ENCODE data around the gene PRIMPOL. TPM values are rescaled to one million over a fixed set of nuclear protein-coding genes. Genes with fewer than 3 reads are reported as not detected.

The PRIMPOL gene
- total RNA-seq, 1 donor, result 29.9 TPM

DNA sequence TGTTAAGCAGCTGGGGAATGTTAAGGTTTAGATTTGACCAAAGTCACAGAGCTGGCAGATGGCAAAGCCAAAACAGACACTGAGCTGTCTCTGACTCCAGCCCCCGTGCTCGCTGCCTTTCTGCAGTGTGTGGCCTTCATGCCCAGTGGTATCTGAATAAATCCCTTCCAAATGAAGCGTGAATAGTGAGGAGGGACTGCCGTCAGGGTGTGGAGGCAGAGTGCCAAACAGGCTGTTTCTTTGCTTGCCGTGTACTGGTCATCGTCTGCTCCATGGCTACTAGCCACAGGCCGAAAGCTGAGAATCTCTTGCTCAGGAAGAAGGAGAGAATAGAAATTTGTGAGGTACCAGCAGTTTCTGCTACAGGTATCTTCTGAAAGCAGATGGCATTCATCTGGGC is 19.7 kb downstream of the PRIMPOL start:
- TF ChIP-seq, protein P1, sequence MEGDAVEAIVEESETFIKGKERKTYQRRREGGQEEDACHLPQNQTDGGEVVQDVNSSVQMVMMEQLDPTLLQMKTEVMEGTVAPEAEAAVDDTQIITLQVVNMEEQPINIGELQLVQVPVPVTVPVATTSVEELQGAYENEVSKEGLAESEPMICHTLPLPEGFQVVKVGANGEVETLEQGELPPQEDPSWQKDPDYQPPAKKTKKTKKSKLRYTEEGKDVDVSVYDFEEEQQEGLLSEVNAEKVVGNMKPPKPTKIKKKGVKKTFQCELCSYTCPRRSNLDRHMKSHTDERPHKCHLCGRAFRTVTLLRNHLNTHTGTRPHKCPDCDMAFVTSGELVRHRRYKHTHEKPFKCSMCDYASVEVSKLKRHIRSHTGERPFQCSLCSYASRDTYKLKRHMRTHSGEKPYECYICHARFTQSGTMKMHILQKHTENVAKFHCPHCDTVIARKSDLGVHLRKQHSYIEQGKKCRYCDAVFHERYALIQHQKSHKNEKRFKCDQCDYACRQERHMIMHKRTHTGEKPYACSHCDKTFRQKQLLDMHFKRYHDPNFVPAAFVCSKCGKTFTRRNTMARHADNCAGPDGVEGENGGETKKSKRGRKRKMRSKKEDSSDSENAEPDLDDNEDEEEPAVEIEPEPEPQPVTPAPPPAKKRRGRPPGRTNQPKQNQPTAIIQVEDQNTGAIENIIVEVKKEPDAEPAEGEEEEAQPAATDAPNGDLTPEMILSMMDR (IDR thresholded peaks at IDR 0.05; ENCODE audit: insufficient read depth, low read length), result no peak
- no peak for DNase-seq (ENCODE audit: low read depth)
- H3K4me3 ChIP-seq (ENCODE audit: low read depth, low read length), result no peak overlapping the region

DNA sequence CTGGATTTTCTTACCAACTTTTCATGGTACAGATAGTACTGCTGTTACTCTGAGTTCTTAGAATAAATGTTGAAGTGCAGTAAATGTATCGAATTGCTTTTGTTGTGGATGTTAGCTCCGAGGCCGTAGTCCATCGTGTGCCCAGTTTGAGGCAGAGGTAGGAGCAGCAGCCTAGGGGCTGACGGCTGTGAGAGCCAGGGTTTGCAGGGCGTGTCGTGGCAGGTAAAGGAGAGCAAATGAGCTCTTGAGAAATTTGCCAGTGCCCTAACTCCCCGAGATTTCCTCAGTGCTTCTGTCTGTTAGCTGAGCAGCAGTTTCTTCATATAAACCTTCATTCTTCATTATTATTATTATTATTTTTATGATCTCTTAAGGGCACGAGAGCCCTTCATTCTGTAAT is 21.6 kb downstream of the PRIMPOL start:
- H3K4me3 ChIP-seq (ENCODE audit: low read depth, low read length), result no peak overlapping the region
- no peak for DNase-seq (ENCODE audit: low read depth)
- TF ChIP-seq, protein P1 (IDR thresholded peaks at IDR 0.05; ENCODE audit: insufficient read depth, low read length), result no peak

DNA sequence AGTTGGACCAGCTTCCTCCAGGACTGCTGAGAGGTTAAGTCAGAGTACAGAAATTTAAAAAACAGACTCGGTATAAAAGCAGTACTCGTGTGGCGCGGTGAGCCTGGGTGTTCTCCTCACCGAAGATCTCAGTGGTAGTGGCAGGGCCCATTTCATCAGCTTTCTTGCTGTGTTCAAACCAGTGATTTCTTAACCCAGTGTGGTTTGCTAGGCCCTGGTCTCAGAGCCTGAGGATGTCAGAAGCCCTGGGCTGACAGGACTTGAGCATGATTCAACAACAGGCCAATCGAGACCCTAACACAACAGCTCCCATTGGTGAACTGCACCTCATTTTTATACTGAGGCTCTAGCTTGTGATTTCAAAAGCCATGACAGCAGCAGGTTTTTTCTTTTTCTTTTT is 23.2 kb downstream of the PRIMPOL start:
- no peak overlapping the region for H3K4me3 ChIP-seq (ENCODE audit: low read depth, low read length)
- no peak for DNase-seq (ENCODE audit: low read depth)
- TF ChIP-seq, protein P1 (IDR thresholded peaks at IDR 0.05; ENCODE audit: insufficient read depth, low read length), result no peak

DNA sequence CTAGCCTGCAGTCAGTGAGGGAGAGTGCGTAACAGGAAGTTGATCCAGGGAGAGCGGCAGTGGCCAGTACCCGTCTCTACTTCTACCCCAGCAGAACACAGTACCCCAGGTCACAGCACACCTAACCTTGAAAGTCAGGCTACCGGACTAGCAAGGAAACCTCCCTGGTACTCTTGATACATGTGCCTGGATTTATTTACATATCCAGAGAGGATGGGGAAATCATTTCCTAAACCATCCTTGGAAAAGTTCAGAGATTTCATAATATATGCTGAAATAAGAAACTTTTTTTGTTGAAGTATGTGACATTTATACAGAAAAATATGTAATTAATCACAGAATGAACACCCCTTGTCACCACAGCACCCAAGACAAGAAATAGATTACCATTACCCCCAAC is 24.5 kb downstream of the PRIMPOL start:
- no peak overlapping the region for H3K4me3 ChIP-seq (ENCODE audit: low read depth, low read length)
- no peak for DNase-seq (ENCODE audit: low read depth)
- TF ChIP-seq, protein P1 (IDR thresholded peaks at IDR 0.05; ENCODE audit: insufficient read depth, low read length), result no peak

DNA sequence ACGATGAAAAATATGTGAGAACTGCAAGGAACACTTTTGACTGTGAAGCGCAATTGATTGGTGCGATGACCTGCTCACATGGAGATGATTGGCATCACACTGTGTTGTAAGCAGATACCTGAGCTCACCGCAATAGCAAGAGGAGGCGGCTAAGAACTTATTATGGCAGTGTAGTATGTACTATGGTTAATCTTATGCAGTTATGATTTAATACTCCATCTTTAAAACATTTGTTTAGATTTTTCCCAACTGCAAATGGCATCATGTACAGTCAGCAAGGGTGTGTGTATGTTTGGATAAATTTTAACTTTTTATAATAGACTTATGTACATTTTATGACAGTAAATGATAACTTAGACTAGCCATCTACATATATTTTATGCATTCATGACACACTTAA is 25.5 kb downstream of the PRIMPOL start:
- no peak for DNase-seq (ENCODE audit: low read depth)
- TF ChIP-seq, protein P1 (IDR thresholded peaks at IDR 0.05; ENCODE audit: insufficient read depth, low read length), result no peak
- no peak overlapping the region for H3K4me3 ChIP-seq (ENCODE audit: low read depth, low read length)

DNA sequence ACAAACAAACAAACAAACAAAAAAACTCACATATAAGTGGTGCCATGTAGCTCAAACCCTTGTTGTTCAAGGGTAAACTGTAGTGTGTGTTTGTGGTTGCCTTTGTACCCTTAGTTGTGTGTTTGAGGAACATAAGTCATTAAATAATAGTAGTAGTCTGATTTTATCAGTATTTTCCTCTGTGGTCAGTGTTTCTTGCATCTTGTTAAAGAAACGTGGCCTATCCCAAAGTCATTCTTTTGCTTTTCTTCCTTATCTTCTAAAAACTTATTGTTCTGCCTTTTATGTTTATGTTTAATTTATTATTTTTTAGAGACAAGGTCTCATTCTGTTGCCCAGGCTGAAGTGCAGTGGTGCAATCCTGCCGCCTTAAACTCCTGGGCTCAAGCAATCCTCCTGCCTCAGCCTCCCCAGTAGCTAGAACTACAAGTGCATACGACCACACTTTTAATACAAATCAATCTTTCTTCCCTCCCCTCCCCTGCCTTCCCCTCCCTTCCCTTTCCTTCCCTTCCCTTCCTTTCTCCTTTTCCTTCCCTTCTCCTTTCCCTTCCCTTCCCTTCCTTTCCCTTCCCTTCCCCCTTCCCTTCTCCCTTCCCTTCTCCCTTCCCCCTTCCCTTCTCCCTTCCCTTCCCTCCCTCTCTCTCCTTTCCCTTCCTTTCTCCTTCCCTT is 26.4 kb downstream of the PRIMPOL start:
- no peak for DNase-seq (ENCODE audit: low read depth)
- TF ChIP-seq, protein P1 (IDR thresholded peaks at IDR 0.05; ENCODE audit: insufficient read depth, low read length), result no peak

DNA sequence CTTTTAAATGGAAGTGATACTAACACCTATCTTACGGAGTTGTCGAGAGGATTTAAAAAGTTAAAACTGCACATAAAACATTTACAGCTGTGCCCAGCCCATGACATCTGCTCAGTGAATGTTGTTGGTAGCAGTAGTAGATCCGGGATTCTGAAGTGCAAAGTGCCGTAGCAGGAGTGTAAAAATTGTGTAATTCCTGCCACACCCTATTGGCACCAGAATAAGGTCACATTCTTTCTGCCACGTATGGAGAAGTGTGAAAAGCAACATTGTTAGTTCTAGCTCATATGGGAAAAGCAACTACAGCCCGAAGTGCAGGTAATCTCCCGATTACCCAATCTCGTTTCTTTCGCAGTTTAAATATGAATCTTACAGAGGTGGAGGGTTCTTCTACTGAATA is 31.2 kb downstream of the PRIMPOL start:
- TF ChIP-seq, protein P1 (IDR thresholded peaks at IDR 0.05; ENCODE audit: insufficient read depth, low read length), result no peak
- H3K4me3 ChIP-seq (ENCODE audit: low read depth, low read length), result no peak overlapping the region
- DNase-seq (ENCODE audit: low read depth), result no peak

More for the DNA sequence above, 26.4 kb downstream of the PRIMPOL start:
- H3K4me3 ChIP-seq (ENCODE audit: low read depth, low read length), result no peak overlapping the region

All from fibroblast of the aortic adventitia (primary cell).